ENCODE measurements around the gene FOXK2.
"Not testable (repeated sequence)": the region's sequence is repeated elsewhere in the genome, so short reads cannot be mapped to it uniquely, and the experiment has no call there.

GRCh38 chr17:82511642-82512041 lies 7.9 kb upstream of the FOXK2 start:
- not testable (repeated sequence) for TF ChIP-seq CTCF (IDR thresholded peaks at IDR 0.05 in 4 of 5, conservative IDR thresholded peaks at IDR 0.05 in 1 of 5); POLR2A (IDR thresholded peaks at IDR 0.05)

Data from gastrocnemius medialis (tissue), 4 donors.